Stimulated activated naive CD8-positive, alpha-beta T cell treated with anti-CD3 and anti-CD28 coated beads, Interleukin-15, Interleukin-2, amounts not matched to agents 100 U/mL and 50 U/mL, for 24 hours (primary cell): ENCODE measurements around the gene PIP5K1B.

Experiments used
- ATAC-seq: fragments of 150-1000 bp; cut with Tn5 transposase; one replicate; pipeline ENCODE4 v1.10.0; 2021
- DNase-seq: peaks from one replicate; pipeline ENCODE4 v3.0.0; 2021

Gene PIP5K1B

DNA sequence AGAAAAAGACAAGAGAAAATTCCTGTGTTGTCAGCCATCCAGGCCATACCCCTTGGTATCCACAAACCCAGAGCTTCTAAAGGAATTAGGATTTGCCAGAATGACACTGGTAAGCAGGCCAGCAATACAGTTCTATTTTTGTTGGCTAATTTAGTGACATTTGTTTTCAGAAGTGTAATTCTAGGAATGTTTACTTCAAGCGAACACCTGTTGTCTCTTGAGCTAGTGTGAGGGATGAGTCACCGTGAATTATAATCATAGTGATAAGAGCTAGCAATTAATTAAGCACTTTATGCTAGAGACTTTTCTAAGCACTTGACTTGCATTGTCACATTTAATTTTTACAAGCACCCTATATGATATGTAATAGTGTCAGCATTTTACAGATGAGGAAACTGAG is 209.7 kb downstream of the PIP5K1B start:
- DNase-seq: no peak

DNA sequence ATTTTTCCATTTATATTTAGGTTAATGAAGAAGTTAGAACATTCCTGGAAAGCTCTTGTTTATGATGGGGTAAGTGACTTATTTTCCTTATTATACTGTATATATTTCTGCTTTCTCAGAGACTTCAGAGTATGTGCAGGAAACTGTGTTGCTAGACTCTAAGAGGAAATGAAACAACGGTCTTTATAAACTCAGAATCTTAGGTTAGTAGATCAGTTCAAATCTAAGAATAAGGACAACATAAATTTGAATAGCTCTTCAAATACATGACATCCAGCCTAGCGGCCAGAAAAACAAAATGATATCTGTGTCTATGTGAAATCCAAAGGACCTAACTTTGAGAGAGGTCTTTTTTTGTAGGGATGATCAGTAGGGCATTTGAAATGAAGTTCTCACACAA is 214.6 kb downstream of the PIP5K1B start:
- no peak for ATAC-seq
- no peak for DNase-seq

More for the DNA sequence above, 209.7 kb downstream of the PIP5K1B start:
- no peak for ATAC-seq

DNA sequence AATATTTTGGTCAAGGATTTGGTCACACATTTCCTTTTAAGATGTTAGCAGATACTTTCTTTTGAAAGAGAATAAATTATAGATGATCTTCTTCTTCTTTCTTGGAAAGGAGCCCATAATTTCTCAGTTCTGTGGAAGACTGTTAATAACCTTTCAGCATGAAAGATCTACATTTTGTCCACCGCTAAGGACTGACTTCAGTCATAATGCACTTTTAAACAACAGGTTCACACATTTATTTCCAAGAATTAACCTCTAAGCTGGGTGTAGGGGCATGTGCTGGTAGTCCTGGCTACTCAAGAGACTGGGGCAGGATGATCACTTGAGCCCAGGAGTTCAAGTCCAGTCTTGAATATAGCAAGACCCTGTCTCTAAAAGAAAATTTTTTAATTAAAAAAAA is 215.9 kb downstream of the PIP5K1B start:
- ATAC-seq: no peak
- DNase-seq: no peak

DNA sequence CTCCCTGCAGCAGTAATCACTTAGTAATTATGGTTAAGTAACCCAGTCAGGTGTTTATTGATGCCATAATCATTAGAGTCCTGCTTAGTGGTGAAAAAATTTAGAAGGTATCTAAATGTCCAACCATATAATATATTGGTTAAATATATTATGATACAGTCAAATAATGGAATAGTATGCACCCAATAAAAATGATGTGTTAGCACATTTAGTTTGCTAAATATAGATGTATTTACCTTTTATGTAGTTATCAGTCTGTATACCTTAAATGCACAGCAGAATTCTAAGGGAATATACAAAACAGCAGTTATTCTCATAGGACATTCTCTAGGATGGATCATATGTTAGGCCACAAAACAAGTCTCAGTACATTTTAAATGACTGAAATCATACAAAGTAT is 218.4 kb downstream of the PIP5K1B start:
- DNase-seq (no peak), ATAC-seq (no peak)

DNA sequence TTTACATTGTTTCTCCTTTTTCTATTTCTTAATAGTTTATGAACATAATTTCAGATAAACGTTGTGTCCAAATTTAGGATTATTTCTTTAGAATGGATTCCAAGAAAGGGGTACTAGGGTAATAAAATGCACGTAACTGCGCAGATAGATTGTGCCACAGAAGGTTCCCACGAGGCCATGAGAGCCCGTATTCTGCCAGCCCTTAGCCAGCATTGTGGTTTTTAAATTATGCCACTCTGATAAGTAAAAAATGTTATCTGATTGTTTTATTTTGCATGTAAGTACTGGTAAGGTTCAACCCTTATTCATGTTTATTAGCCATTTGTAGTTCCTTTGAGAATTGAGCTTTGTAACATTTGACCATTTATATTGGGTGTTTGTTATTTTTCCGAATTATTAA is 220.1 kb downstream of the PIP5K1B start:
- no peak for ATAC-seq
- no peak for DNase-seq

DNA sequence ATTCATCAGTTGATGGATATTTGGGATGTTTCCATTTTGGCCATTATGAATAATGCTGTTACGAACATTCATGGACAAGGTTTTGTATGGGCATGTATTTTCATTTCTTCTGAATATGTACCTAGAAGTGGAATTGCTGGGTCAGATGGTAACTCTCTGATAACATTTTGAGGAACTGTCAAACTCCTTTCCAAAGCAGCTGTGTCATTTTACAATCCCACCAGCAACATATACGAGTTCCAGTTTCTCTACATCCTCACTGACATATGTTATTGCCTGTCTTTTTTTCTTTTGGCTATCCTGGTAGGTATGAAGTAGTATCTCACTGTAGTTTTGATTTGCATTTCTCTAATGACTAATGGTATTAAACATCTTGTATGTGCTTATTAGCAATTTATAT is 222.1 kb downstream of the PIP5K1B start:
- DNase-seq: no peak
- ATAC-seq: no peak

DNA sequence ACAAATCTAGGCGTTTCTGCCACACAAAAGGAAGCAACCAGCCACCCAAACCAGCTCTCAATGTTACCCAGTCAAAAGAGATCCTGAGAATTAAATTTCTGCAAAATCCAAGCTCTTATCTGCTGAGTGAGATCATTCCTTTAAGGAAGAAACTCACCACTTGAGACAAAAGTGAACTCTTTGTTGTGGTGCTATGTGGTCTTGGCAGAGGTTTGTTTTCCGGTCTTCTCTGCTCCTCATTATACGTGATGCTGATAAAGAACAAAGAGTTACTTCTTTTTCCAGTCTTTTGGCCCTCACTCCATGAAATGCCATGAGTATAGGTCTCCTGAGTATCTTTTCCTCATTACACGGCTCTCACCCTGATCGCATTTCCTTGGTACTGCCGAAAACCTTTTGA is 226.8 kb downstream of the PIP5K1B start:
- ATAC-seq: no peak
- no peak for DNase-seq

DNA sequence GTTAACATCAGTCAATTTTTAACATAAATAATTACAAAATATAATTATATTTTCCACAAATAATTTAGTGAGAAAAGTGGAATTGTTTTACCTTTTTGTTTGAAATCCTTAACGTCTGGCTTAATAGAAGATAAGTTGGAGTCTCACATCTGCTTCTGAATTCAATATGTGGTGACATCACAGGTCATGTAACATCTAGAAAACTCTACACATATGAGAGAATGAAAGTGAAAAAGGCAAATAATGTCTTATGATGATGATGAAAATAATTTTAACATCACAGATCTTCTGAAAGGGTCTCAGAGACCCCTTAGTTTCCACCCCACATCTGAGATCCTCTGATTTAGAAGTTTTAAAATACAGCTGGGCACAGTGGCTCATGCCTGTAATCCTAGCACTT is 227.4 kb downstream of the PIP5K1B start:
- no peak for DNase-seq
- no peak for ATAC-seq

DNA sequence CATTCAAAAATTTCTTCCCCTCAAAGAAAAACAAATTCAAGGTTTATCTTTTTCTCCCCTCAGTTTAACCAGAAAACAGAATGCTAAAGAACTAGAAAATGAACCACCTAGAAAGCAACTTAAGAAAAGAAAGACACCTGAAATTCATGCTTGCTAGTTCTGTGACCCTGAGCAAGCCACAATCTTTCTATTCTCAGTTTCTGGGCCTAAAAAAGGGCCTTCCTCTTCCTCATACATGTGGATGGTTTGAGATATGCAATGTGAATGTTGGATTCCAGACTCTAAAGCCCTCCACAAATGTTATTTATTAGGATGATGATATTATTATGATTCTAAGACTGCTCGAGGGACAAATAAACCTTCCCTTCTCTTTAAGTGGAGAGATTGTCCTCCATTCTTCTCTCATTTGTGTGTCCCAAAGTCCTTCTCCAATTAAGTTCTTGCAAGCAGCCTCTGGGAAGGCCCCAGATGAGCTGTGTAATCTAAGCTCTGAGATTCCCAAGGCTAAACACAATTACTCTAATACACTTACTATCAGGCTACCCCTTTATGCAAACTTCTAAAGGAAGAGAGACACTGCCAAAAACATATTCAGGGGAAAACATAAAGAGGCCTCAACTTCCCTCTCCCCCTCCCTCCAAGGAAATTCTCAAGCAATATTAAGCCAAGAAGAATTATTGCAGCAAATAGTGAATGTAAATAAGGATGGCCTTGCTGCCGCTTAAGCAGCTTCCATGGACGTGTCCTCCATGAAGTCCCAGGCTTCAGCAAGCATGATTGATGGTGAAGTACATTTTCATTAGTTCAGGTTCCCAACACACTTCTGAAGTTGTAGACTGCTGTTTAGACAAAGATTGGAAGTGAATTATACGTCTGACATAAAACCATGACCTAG is 228.6 kb downstream of the PIP5K1B start:
- no peak for ATAC-seq
- no peak for DNase-seq

DNA sequence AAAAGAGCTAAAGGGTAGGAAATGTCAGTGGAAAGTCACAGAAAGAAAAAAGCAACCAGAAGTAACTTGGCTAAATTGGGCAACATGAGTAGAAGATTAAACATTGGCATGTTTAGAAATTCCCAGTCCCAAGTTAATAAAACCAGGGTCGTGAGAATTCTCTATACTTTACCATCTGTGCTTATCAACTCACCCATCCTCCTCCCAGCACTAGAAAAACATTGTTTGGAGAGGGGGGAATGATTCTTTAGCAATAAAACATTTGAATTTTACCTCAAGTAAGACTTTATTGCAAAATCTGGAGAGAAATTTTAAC is 229.2 kb downstream of the PIP5K1B start:
- no peak for DNase-seq
- no peak for ATAC-seq

DNA sequence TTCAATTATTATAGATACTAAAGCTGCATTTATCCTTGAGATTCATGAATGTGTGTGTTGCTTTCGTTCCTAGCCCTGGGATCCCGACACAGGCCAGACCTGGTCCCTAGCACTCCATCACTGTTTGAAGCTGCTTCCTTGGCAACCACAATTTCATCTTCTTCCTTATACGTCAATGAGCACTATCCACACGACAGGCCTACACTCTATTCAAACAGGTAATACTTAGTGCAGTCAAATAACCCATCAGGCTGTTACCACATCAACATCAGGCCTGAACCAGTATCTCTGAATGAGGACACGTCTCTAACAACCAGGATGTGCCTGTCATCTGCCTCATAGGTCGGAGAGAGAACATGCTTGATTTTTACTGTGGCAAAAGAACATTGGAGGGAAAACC is 235.5 kb downstream of the PIP5K1B start:
- ATAC-seq: no peak

DNA sequence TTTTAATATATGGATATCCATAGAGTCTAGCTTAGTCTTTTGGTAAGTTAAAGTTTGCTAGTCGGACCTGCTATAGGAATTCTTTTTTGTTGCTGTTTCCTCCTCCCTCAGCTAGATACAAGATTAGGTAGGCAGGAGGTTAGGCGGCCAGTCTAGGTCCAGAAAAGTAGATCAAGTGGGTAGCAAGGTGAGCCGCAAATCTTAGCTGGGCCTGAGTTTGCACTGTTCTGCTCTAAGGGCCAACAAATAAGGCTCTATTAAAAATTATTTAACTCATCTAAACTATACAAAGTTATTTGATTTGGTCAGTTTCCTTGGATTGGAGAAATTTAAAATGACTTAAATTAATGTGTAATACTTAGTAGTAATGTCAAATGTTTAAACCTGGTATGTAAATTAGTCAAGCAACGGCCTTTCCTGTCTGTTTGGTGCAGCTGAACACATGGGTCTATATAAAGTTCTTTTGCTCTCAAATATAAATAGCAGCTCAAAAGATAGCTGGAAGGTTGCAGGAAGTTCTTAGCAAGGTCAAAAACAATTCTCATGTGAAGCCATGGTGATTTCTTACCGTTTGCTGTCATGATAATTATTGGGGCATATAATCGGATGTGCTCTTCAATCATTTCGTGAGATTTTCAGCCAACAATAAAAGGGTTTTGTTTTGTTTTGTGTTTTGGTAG is 236.9 kb downstream of the PIP5K1B start:
- ATAC-seq (no peak), DNase-seq (no peak)

More for the DNA sequence above, 235.5 kb downstream of the PIP5K1B start:
- DNase-seq: no peak

DNA sequence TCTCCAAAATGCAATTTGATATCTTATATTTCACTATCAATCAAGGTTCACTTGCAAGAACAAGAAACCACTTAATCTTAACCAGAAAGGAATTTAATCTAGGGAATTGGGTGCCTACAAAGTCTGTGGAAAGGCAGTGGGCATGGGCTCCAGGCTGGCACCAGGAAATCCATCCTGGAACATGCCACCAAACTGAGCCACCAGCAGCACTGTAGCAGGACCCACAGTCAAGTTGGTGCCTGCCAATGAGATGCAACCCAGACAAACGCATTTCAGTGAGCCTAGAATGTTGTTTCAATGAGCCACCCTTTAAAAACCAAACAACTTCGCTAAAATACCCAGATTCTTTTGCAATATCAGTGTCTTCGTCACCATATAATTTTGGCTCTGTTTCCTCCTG is 237.8 kb downstream of the PIP5K1B start:
- DNase-seq (no peak), ATAC-seq (no peak)

DNA sequence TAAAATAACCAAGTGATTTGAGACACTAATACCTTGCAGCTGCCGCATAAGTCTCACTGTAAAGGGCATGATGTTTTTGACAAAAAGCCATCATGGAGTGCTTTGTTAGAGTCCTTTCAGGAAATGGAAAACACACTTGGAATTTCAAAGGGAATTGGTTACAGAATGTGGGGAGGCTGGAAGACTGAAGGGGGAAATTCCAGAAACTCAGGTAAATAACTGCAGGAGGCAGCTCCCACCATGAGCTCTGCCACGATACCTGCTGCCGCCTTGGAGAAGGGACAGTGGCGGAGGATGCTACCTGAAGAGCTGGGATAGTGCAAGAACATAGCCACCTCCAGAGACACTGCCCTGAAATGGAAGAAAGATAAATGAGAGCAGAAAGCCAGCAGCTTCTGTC is 242.0 kb downstream of the PIP5K1B start:
- ATAC-seq: no peak
- DNase-seq: no peak

DNA sequence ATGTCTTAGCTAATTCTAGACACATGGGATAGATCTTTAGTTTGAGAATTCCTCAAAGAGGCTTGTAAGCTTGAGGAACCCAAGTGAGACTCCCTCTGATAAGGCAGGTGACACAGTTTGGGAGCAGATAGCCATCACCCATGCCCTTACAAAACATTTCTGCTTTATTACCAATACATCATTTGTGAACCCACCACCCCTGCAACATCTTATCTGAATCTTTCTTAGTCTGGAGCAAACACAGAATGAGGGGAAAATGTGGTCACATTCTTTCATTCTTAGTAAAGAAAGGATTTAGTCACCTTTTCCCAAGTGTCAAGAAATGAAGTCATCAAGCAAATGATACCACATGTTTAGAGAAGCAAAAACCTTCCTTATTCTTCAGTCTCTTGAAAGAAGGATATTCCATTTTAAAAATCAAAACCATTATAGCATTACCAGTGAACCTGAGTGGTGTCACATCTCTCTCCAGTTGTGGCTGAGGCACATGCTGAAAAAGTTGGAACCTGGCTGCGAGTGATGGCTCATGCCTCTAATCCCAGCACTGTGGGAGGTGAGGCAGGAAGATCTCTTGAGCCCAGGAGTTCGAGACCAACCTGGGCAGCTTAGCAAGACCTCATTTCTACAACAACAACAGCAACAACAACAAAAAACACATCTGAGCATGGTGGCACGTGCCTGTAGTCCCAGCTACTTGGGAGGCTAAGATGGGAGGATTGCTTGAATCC is 243.0 kb downstream of the PIP5K1B start:
- ATAC-seq: peak; percentile 84
- no peak for DNase-seq

DNA sequence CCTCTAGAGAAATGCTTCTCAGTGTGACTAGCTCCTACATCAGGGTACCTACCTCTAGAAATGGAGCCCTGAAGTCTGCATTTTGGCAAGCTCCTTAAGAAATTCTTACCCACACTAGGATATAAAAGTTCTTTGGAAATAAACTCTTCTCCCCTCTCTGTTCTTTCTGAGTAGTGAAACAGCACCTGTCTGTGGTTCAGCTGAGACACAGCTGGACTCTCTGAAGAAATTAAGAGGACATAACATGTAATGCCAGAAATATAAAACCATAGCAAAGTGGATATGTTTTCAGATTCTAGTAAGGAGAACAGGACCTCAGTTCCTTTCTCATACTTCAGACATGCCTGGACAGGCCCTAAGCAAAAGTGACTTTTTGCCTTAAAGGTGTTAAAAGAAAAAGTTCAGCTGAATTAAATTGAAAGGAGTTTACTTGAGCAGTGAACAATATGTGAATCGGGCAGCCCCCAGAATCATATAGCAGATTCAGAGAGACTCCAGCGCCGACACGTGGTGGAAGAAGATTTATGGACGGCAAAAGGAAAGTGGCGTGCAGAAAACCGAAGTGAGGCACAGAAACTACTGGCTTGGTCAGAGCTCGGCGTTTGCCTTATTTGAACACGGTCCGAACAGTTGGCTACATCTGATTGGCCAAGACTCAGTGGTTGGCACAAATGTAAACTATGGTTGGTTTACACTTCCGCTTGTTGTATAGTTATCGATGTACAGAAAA is 244.4 kb downstream of the PIP5K1B start:
- no peak for ATAC-seq
- peak; percentile 46 for DNase-seq

DNA sequence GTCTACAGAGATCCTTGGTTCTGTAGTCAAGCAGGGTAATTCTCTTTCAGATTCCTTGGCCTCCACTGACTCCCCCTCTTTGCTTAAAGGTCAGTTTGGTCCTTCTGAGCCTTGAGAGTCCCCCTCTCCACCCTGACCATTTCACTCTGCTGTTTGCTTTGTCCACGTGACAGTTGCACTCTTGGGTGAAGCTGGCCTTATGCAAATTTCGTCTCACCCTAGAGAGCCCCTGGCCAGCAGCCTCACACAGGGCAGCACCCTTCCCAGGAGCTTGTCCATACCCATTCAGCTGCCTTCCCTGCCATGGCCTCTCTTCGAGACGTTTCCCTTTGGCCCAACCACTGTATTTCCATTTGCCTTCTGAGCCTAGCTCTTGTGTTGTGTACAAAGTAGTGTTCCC is 245.1 kb downstream of the PIP5K1B start:
- DNase-seq: no peak
- no peak for ATAC-seq

DNA sequence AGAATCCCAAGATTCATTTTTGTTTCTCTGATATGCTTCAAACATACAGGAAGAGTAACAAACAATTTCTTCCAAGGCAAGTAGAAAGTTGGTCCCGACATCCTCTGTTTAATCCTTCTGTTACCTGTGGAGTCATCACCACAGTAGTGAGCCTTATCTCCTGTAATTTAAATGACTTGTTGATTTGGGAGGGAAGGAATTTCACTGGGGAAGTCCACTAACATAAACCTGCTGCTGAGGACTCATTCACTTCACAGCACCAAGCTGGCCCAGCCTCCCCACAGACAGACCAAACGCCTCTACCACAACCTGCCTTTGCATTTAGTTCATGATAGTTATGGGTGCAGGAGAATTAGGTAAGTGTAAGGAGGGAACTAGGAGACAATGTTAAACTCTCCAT is 245.6 kb downstream of the PIP5K1B start:
- DNase-seq (no peak), ATAC-seq (no peak)

DNA sequence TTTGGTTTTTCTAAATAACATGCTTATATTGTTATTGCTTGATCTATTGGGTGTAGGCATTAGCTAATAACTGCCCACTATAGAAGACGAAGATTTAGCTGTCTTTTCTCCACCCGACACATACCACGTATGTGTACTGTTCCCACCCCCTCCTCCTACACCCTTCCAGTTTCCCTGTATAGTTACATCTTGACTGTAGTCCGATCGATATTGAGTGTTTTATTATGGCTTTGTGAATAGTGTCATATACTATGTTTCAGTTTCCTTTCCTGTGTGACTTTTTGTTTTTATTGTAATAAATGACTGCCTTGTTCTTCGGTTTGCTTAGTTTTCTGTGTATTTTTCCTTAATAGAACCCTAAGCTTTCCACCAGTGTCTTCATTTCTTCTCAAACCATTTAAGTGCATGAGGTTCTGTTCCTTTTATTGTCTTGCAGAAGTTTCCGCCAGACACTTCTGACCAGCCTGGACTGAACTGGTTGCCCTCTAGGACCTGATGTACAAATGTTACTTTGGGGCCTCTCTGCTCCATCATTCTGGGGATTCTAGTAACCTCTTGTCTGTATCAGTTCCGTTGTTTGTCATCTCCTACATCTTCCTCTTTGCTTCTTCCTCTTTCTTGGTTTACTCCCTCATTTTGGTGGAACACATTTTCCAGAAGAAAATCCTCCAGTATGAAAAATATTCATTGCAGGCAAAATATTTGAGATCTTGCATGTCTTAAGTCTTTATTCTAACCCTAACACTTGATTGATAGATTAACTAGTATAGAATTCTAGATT is 247.0 kb downstream of the PIP5K1B start:
- no peak for ATAC-seq
- no peak for DNase-seq

DNA sequence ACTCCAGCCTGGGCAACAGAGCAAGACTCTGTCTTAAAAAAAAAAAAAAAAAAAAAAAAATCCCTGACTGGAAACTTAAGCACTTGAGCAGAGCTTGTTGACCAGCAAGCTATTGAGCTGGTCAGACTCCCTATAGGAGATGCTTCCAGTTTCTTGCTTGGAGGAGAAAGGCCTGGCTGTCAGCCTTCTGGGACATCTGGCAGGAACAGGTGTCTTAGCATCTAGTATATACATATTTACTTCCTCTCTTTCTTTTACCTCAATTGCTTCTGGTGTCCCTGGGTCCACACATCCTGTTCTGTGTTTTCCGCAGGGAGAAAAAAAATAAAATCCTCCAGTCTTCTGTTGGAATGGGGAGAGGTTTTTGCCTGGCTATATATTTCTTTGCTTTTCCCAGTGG is 248.7 kb downstream of the PIP5K1B start:
- ATAC-seq (no peak), DNase-seq (no peak)

DNA sequence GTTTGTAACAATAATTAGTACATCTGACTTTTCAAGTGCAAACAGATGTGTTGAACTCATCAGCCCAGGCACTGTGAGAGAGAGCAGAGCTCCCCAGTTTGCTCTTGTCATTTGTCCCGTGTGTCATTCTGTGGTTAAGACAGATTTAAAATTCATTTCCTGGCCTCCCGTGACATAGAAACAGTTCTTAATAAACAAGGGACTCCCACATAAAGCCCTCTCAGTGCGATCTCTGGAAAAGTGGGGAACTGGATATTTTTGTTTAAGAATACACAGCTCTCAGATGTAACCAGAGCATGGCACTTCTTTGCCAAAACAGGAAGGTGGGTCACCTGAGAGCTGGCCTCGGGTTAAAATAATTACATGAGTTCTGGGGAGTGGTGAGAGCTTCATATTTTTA is 250.3 kb downstream of the PIP5K1B start:
- ATAC-seq (peak; percentile 83), DNase-seq (no peak)

DNA sequence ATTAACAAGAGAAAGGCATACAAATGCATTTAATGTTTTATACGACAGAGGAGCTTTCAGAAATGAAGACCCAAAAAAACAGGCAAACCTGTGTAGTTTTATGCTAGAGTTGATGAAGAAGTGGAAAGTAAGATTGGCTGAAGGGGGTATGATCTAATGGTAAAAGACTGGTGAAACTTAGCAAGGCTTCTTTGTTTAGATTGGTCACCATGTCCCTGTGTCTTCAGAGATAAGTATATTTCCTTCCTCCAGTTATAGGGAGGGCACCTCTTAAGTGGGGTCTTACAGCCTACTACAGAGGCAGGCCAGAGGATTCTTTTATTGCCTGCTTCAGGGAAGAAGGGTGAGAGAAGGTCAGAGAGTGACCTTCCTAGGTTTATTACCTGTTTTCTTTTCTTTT is 252.4 kb downstream of the PIP5K1B start:
- no peak for ATAC-seq
- no peak for DNase-seq
